Measurements from ENCODE around the gene SPOCK3. TPM values are rescaled to one million over a fixed set of nuclear protein-coding genes. Genes with fewer than 3 reads are reported as not detected.
"Not testable (repeated sequence)": the region's sequence is repeated elsewhere in the genome, so short reads cannot be mapped to it uniquely, and the experiment has no call there.

The SPOCK3 gene
- total RNA-seq, 4 donors from 2014 or later = not detected

GRCh38 chr4:166723532-166724140, 510.7 kb downstream of the SPOCK3 start:
- intact Hi-C loops (cut with DNase I) = no loop called here
- H3K27ac ChIP-seq = no peak overlapping the region
- no peak for DNase-seq
- H3K4me3 ChIP-seq (replicated peaks in 1 of 3) = no peak overlapping the region
- TF ChIP-seq CTCF (IDR thresholded peaks at IDR 0.05) (no peak), POLR2A (IDR thresholded peaks at IDR 0.05) (no peak)
- no peaks in the 10 kb centered on the region for H3K4me1 ChIP-seq
- H3K36me3 ChIP-seq = no peaks in the 10 kb centered on the region
- WGBS, 2 donors = 77 to 85% methylated on average over 5 of the region's 5 CpGs
- H3K27me3 ChIP-seq = no peaks in the 10 kb centered on the region
- no peaks in the 10 kb centered on the region for H3K9me3 ChIP-seq

- WGBS, 2 donors = 62 to 94% methylated on average over 12 of the region's 12 CpGs
- H3K36me3 ChIP-seq; H3K27me3 ChIP-seq; intact Hi-C loops (cut with DNase I); H3K9me3 ChIP-seq; H3K4me3 ChIP-seq (replicated peaks in 1 of 3); H3K4me1 ChIP-seq; H3K27ac ChIP-seq; DNase-seq: not testable (repeated sequence)
Observed at GRCh38 chr4:166715748-166716713, 518.3 kb downstream of the SPOCK3 start.

GRCh38 chr4:166700592-166700991, 533.7 kb downstream of the SPOCK3 start:
- no peaks in the 10 kb centered on the region for H3K9me3 ChIP-seq
- H3K27me3 ChIP-seq = no peaks in the 10 kb centered on the region
- WGBS, 2 donors = 85 to 88% methylated on average over 4 of the region's 4 CpGs
- H3K4me3 ChIP-seq (replicated peaks in 1 of 3) = no peak overlapping the region
- TF ChIP-seq CTCF (IDR thresholded peaks at IDR 0.05) = no peak
- H3K27ac ChIP-seq = no peak overlapping the region
- DNase-seq = no peak
- no peaks in the 10 kb centered on the region for H3K36me3 ChIP-seq
- intact Hi-C loops (cut with DNase I) = no loop called here
- no peaks in the 10 kb centered on the region for H3K4me1 ChIP-seq

- TF ChIP-seq POLR2A (IDR thresholded peaks at IDR 0.05) = no peak
- TF ChIP-seq CTCF (IDR thresholded peaks at IDR 0.05) = no peak
- no peak overlapping the region for H3K27ac ChIP-seq
- intact Hi-C loops (cut with DNase I) = no loop called here
Observed at GRCh38 chr4:166688835-166689234, 545.5 kb downstream of the SPOCK3 start.

GRCh38 chr4:166687828-166688227, 546.5 kb downstream of the SPOCK3 start:
- TF ChIP-seq CTCF (IDR thresholded peaks at IDR 0.05) (no peak), POLR2A (IDR thresholded peaks at IDR 0.05) (no peak)
- Histone ChIP-seq H3K36me3 (no peaks in the 10 kb centered on the region), H3K27ac (no peak overlapping the region), H3K9me3 (no peaks in the 10 kb centered on the region), H3K27me3 (no peaks in the 10 kb centered on the region), H3K4me1 (no peaks in the 10 kb centered on the region), H3K4me3 (replicated peaks in 1 of 3) (no peak overlapping the region)
- DNase-seq = no peak
- intact Hi-C loops (cut with DNase I) = no loop called here
- 91 to 98% methylated on average over 1 of the region's 1 CpG for WGBS, 2 donors

More at GRCh38 chr4:166688835-166689234, 545.5 kb downstream of the SPOCK3 start:
- WGBS, 2 donors = 83 to 92% methylated on average over 2 of the region's 2 CpGs
- no peaks in the 10 kb centered on the region for H3K4me1 ChIP-seq
- H3K9me3 ChIP-seq = no peaks in the 10 kb centered on the region
- no peaks in the 10 kb centered on the region for H3K27me3 ChIP-seq
- H3K4me3 ChIP-seq (replicated peaks in 1 of 3) = no peak overlapping the region
- no peak for DNase-seq
- H3K36me3 ChIP-seq = no peaks in the 10 kb centered on the region

Small RNA genes lying within 50 kb of the gene (small RNA-seq; reads per million reads assigned to genes)
- gene RNA5SP171 = 0.47 reads per million
